ENCODE results near the gene ZNF134. TPM values are rescaled to one million over a fixed set of nuclear protein-coding genes. Genes with fewer than 3 reads are reported as not detected.
A peak's percentile ranks its signal among the peaks of the same experiment; 100 is the strongest.

Gene ZNF134
- total and polyA plus RNA-seq, 9 of the 15 experiments (the other 6 are each of a cell fraction or from before 2014, with no cell fraction given) = 1.3 to 10.0 (median 5.7) TPM

- no peak for TF ChIP-seq ZNF280A (IDR thresholded peaks at IDR 0.05; ENCODE audit: low read depth, partially characterized antibody)
- TF ChIP-seq ZFP30 (CRISPR knock-in tag; IDR thresholded peaks at IDR 0.05; ENCODE audit: borderline replicate concordance) = no peak
- TF ChIP-seq ZNF584 (CRISPR knock-in tag; IDR thresholded peaks at IDR 0.05; ENCODE audit: low read depth) = no peak
- peak; percentile 94 for TF ChIP-seq HCFC1 (IDR thresholded peaks at IDR 0.05; ENCODE audit: low read depth, low read length)
- no peak for TF ChIP-seq HEY1 (CRISPR knock-in tag; IDR thresholded peaks at IDR 0.05; ENCODE audit: borderline replicate concordance)
- TF ChIP-seq PHF8 (IDR thresholded peaks at IDR 0.05; ENCODE audit: borderline replicate concordance, low read length) = peak; percentile 78; the same call in 1 of the 2 replicates
- TF ChIP-seq, protein P1, sequence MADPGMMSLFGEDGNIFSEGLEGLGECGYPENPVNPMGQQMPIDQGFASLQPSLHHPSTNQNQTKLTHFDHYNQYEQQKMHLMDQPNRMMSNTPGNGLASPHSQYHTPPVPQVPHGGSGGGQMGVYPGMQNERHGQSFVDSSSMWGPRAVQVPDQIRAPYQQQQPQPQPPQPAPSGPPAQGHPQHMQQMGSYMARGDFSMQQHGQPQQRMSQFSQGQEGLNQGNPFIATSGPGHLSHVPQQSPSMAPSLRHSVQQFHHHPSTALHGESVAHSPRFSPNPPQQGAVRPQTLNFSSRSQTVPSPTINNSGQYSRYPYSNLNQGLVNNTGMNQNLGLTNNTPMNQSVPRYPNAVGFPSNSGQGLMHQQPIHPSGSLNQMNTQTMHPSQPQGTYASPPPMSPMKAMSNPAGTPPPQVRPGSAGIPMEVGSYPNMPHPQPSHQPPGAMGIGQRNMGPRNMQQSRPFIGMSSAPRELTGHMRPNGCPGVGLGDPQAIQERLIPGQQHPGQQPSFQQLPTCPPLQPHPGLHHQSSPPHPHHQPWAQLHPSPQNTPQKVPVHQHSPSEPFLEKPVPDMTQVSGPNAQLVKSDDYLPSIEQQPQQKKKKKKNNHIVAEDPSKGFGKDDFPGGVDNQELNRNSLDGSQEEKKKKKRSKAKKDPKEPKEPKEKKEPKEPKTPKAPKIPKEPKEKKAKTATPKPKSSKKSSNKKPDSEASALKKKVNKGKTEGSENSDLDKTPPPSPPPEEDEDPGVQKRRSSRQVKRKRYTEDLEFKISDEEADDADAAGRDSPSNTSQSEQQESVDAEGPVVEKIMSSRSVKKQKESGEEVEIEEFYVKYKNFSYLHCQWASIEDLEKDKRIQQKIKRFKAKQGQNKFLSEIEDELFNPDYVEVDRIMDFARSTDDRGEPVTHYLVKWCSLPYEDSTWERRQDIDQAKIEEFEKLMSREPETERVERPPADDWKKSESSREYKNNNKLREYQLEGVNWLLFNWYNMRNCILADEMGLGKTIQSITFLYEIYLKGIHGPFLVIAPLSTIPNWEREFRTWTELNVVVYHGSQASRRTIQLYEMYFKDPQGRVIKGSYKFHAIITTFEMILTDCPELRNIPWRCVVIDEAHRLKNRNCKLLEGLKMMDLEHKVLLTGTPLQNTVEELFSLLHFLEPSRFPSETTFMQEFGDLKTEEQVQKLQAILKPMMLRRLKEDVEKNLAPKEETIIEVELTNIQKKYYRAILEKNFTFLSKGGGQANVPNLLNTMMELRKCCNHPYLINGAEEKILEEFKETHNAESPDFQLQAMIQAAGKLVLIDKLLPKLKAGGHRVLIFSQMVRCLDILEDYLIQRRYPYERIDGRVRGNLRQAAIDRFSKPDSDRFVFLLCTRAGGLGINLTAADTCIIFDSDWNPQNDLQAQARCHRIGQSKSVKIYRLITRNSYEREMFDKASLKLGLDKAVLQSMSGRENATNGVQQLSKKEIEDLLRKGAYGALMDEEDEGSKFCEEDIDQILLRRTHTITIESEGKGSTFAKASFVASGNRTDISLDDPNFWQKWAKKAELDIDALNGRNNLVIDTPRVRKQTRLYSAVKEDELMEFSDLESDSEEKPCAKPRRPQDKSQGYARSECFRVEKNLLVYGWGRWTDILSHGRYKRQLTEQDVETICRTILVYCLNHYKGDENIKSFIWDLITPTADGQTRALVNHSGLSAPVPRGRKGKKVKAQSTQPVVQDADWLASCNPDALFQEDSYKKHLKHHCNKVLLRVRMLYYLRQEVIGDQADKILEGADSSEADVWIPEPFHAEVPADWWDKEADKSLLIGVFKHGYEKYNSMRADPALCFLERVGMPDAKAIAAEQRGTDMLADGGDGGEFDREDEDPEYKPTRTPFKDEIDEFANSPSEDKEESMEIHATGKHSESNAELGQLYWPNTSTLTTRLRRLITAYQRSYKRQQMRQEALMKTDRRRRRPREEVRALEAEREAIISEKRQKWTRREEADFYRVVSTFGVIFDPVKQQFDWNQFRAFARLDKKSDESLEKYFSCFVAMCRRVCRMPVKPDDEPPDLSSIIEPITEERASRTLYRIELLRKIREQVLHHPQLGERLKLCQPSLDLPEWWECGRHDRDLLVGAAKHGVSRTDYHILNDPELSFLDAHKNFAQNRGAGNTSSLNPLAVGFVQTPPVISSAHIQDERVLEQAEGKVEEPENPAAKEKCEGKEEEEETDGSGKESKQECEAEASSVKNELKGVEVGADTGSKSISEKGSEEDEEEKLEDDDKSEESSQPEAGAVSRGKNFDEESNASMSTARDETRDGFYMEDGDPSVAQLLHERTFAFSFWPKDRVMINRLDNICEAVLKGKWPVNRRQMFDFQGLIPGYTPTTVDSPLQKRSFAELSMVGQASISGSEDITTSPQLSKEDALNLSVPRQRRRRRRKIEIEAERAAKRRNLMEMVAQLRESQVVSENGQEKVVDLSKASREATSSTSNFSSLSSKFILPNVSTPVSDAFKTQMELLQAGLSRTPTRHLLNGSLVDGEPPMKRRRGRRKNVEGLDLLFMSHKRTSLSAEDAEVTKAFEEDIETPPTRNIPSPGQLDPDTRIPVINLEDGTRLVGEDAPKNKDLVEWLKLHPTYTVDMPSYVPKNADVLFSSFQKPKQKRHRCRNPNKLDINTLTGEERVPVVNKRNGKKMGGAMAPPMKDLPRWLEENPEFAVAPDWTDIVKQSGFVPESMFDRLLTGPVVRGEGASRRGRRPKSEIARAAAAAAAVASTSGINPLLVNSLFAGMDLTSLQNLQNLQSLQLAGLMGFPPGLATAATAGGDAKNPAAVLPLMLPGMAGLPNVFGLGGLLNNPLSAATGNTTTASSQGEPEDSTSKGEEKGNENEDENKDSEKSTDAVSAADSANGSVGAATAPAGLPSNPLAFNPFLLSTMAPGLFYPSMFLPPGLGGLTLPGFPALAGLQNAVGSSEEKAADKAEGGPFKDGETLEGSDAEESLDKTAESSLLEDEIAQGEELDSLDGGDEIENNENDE (IDR thresholded peaks at IDR 0.05; ENCODE audit: low read depth, low read length) = no peak
- no peak for TF ChIP-seq FOSL1 (tag; conservative IDR thresholded peaks at IDR 0.05)
- TF ChIP-seq ZNF398 (CRISPR knock-in tag; IDR thresholded peaks at IDR 0.05) = no peak
- no peak for TF ChIP-seq GTF2E2 (tag; IDR thresholded peaks at IDR 0.05)
- TF ChIP-seq ILK (tag; IDR thresholded peaks at IDR 0.05; ENCODE audit: borderline replicate concordance, low read depth) = no peak
- TF ChIP-seq ZKSCAN8 (CRISPR knock-in tag; IDR thresholded peaks at IDR 0.05) = no peak
These were observed 14.2 kb upstream of the ZNF134 start, which contains the start of gene ZNF530 (continued) for GRCh38 chr19:57599761-57600383.
